Keratinocyte (primary cell): ENCODE data around the gene DTNBP1. TPM values are rescaled to one million over a fixed set of nuclear protein-coding genes. Genes with fewer than 3 reads are reported as not detected.

Experiments
- DNase-seq: peaks from one replicate; pipeline ENCODE4 v3.0.0-alpha.2; 2011; ENCODE audit warnings: low read depth, missing footprints, low spot score
- FAIRE-seq: peaks from 2 replicates; lab custom pipeline; 2011; peaks lifted over from hg19 to GRCh38; lab: Jason Lieb, UNC
- H2AFZ ChIP-seq: 2 replicates; pipeline ENCODE4 v1.6.0; 2012; ENCODE audit warnings: low read length, control low read depth, inconsistent platforms; ENCODE audit not compliant: control insufficient read depth
- H3K27ac ChIP-seq: 2 replicates; pipeline ENCODE4 v1.5.1; 2011; ENCODE audit warnings: low read length; ENCODE audit not compliant: control insufficient read depth, insufficient read depth
- H3K27me3 ChIP-seq: 3 replicates; pipeline ENCODE4 v1.6.0; 2011; ENCODE audit warnings: low read length; ENCODE audit not compliant: control insufficient read depth, insufficient read depth; ENCODE audit errors: extremely low read depth
- H3K36me3 ChIP-seq, 2 experiments: 2 replicates in 1 of 2; 3 replicates in 1 of 2; pipeline ENCODE4 v1.5.1; 2011; ENCODE audit warnings: low read length in 2 of 2, mild to moderate bottlenecking in 1 of 2; ENCODE audit not compliant: control insufficient read depth in 2 of 2, insufficient read depth in 2 of 2; ENCODE audit errors: extremely low read depth in 1 of 2
- H3K4me1 ChIP-seq: 3 replicates; pipeline ENCODE4 v1.5.1; 2011; ENCODE audit warnings: low read length; ENCODE audit not compliant: control insufficient read depth, insufficient read depth; ENCODE audit errors: extremely low read depth
- H3K4me2 ChIP-seq: 3 replicates; pipeline ENCODE4 v1.6.0; 2011; ENCODE audit warnings: low read depth, low read length; ENCODE audit not compliant: control insufficient read depth, insufficient read depth; ENCODE audit errors: extremely low read depth
- H3K4me3 ChIP-seq, 3 experiments: fragments of 200-600 bp in 1 of 3; sonication (generic) in 1 of 3; 2 replicates in 2 of 3; 3 replicates in 1 of 3; pipeline ENCODE4 v1.5.1; 2011 to 2016; ENCODE audit warnings: low read length in 3 of 3, mild to moderate bottlenecking in 3 of 3, control low read depth in 2 of 3, inconsistent platforms in 1 of 3, low read depth in 1 of 3, mixed read lengths in 1 of 3, mixed run types in 1 of 3, moderate library complexity in 1 of 3; ENCODE audit not compliant: control insufficient read depth in 2 of 3, insufficient read depth in 2 of 3; ENCODE audit errors: extremely low read depth in 1 of 3
- H3K79me2 ChIP-seq: 2 replicates; pipeline ENCODE4 v1.6.0; 2012; ENCODE audit warnings: low read length; ENCODE audit not compliant: control insufficient read depth, insufficient read depth
- H3K9ac ChIP-seq: 3 replicates; pipeline ENCODE4 v1.6.0; 2011; ENCODE audit warnings: low read length; ENCODE audit not compliant: control insufficient read depth, insufficient read depth; ENCODE audit errors: extremely low read depth
- H3K9me1 ChIP-seq: 3 replicates; pipeline ENCODE4 v1.6.0; 2011; ENCODE audit warnings: low read length; ENCODE audit not compliant: control insufficient read depth, insufficient read depth; ENCODE audit errors: extremely low read depth
- H3K9me3 ChIP-seq: 2 replicates; pipeline ENCODE4 v1.5.1; 2012; ENCODE audit warnings: low read depth, low read length; ENCODE audit not compliant: control insufficient read depth
- H4K20me1 ChIP-seq: 3 replicates; pipeline ENCODE4 v1.6.0; 2011; ENCODE audit warnings: low read length; ENCODE audit not compliant: control insufficient read depth, insufficient read depth; ENCODE audit errors: extremely low read depth
- EZH2 ChIP-seq: IDR thresholded peaks from one replicate; pipeline ENCODE4 v1.6.1; 2012; ENCODE audit warnings: inconsistent platforms, mild to moderate bottlenecking, low read length, moderate library complexity
- dilution Hi-C: fragments of 300-500 bp; cut with MboI; formaldehyde crosslinking; loops from one replicate; pipeline ENCODE4 v1.7.0; 2020; ENCODE audit warnings: low sequenced_read_pairs; ENCODE audit not compliant: extremely low pct_ligation_motif_present
- polyA plus RNA-seq, 5 experiments: library from polyadenylated mRNA; depleted of rRNA in 3 of 5; stranded (reverse) in 3 of 5; stranded (forward) in 1 of 5; unstranded in 1 of 5; fragments of >200 nt; gene quantifications; 1 replicate in 1 of 5; 2 replicates in 3 of 5; 3 replicates in 1 of 5; pipeline versions ENCODE4 v1.2.1 to v1.2.3, GENCODE V29; 2011 to 2012; ENCODE audit warnings: missing spikeins in 2 of 5, low read depth in 1 of 5, low replicate concordance in 1 of 5
- TF ChIP-seq, protein P1 (sequence below), 3 experiments: IDR thresholded peaks in 1 of 3; conservative IDR thresholded peaks in 1 of 3; optimal IDR thresholded peaks in 1 of 3; 2 replicates in 2 of 3; 3 replicates in 1 of 3; pipeline versions ENCODE3 to v1.5.1; 2011; ENCODE audit warnings: low read length in 3 of 3, mild to moderate bottlenecking in 3 of 3, moderate library complexity in 2 of 3, control low read depth in 1 of 3, inconsistent platforms in 1 of 3; ENCODE audit not compliant: insufficient read depth in 2 of 3; ENCODE audit errors: extremely low read depth in 1 of 3

DTNBP1 gene
- polyA plus RNA-seq, 1 donor (not counting 4 experiments of a cell fraction or from before 2014, with no cell fraction given), result 11.5 TPM

DNA sequence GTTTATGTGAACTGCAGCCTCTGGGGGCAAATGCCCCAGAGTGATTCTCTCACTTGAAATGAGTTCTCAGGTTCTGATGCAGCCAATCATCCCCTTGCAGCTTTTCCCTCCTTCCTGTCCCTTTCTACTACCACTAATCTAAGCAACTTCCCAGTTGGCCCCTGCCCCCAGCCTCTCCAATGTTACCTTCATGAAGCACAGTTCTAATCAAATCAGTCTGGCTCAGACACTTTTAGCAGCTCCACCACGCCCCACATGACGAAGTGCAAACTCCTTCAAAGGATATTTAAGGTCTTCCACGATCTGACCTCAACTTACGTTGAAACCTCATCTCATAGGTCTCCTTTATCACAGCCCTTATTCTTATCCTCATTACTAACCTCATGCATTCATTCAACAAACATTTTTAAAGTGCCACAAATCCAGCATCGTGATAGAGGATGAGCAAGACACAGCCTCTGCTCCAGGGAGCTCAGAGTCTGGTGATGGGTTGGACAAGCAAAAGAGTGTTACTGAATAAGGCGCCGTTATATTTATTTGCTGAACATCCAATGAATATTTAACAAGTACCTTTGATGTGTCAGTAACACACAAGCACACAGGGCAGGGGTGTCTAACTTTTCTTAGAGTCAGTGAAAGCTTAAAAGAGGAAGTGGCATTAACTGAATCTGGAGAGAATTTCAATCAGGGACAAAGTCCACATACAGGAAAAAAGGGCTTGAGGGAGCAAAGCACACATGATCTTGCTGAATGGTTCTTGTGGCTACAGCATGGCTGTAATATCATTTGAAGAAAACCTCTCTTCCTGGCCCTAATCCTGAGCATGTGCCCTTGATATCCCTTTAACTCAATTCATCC is 20.4 kb upstream of the DTNBP1 start:
- H3K4me3 ChIP-seq, result no peak overlapping the region
- H3K27ac ChIP-seq, result no peak overlapping the region
- no peak overlapping the region for H2AFZ ChIP-seq
- H4K20me1 ChIP-seq, result no peaks in the 10 kb centered on the region
- dilution Hi-C loops, result loop anchor here (25.0 kb wide), 1 partner anchor 504 kb away; no protein-coding TSS in a partner anchor
- FAIRE-seq, result no peak
- H3K36me3 ChIP-seq, result no peaks in the 10 kb centered on the region
- no peak for TF ChIP-seq EZH2
- TF ChIP-seq, protein P1, sequence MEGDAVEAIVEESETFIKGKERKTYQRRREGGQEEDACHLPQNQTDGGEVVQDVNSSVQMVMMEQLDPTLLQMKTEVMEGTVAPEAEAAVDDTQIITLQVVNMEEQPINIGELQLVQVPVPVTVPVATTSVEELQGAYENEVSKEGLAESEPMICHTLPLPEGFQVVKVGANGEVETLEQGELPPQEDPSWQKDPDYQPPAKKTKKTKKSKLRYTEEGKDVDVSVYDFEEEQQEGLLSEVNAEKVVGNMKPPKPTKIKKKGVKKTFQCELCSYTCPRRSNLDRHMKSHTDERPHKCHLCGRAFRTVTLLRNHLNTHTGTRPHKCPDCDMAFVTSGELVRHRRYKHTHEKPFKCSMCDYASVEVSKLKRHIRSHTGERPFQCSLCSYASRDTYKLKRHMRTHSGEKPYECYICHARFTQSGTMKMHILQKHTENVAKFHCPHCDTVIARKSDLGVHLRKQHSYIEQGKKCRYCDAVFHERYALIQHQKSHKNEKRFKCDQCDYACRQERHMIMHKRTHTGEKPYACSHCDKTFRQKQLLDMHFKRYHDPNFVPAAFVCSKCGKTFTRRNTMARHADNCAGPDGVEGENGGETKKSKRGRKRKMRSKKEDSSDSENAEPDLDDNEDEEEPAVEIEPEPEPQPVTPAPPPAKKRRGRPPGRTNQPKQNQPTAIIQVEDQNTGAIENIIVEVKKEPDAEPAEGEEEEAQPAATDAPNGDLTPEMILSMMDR (optimal IDR thresholded peaks at IDR 0.05 in 1 of 3, IDR thresholded peaks at IDR 0.05 in 1 of 3, conservative IDR thresholded peaks at IDR 0.05 in 1 of 3; ENCODE audit: extremely low read depth in 1 of 3, insufficient read depth in 2 of 3, low read length in 3 of 3), result no peak
- H3K4me1 ChIP-seq, result no peaks in the 10 kb centered on the region
- H3K27me3 ChIP-seq, result no peaks in the 10 kb centered on the region
- H3K9me3 ChIP-seq, result no peaks in the 10 kb centered on the region
- no peaks in the 10 kb centered on the region for H3K9me1 ChIP-seq
- H3K4me2 ChIP-seq, result no peak overlapping the region
- DNase-seq, result no peak
- H3K9ac ChIP-seq, result no peak overlapping the region
- no peaks in the 10 kb centered on the region for H3K79me2 ChIP-seq

- Histone ChIP-seq H4K20me1 (no peaks in the 10 kb centered on the region), H3K27ac (no peak overlapping the region), H3K4me2 (no peak overlapping the region), H3K4me1 (no peaks in the 10 kb centered on the region), H2AFZ (no peak overlapping the region), H3K9me1 (no peaks in the 10 kb centered on the region), H3K4me3 (no peak overlapping the region), H3K27me3 (peaks cover 6% of the 10 kb centered on the region), H3K9me3 (no peaks in the 10 kb centered on the region), H3K36me3 (no peaks in the 10 kb centered on the region), H3K9ac (no peak overlapping the region), H3K79me2 (no peaks in the 10 kb centered on the region)
- FAIRE-seq (no peak), DNase-seq (no peak)
- TF ChIP-seq, protein P1 (optimal IDR thresholded peaks at IDR 0.05 in 1 of 3, IDR thresholded peaks at IDR 0.05 in 1 of 3, conservative IDR thresholded peaks at IDR 0.05 in 1 of 3; ENCODE audit: extremely low read depth in 1 of 3, insufficient read depth in 2 of 3, low read length in 3 of 3), result no peak
- no peak for TF ChIP-seq EZH2
- dilution Hi-C loops, result loop anchor here (25.0 kb wide), 1 partner anchor 505 kb away; no protein-coding TSS in a partner anchor
Measured at GRCh38 chr6:15681946-15682345, 19.1 kb upstream of the DTNBP1 start.
